Lower leg skin (tissue), 4 donors: Measurements from ENCODE around the gene PDRG1. TPM values are rescaled to one million over a fixed set of nuclear protein-coding genes. Genes with fewer than 3 reads are reported as not detected.
"Not testable (repeated sequence)": the region's sequence is repeated elsewhere in the genome, so short reads cannot be mapped to it uniquely, and the experiment has no call there.

ENCODE experiments used
- DNase-seq, 2 donors: peaks; one replicate each; pipeline ENCODE4 v3.0.0-alpha.2; 2019; ENCODE audit warnings: low spot score in 2 of 2
- H3K4me3 ChIP-seq: fragments of 200-600 bp; sonication (generic); 2 replicates; pipeline ENCODE4 v1.5.1; 2017; ENCODE audit warnings: mild to moderate bottlenecking, low read depth; ENCODE audit not compliant: poor library complexity, severe bottlenecking
- POLR2A ChIP-seq, 2 donors: fragments of 450-650 bp; IDR thresholded peaks; one replicate each; pipeline ENCODE4 v1.6.1; 2016 to 2017; ENCODE audit warnings: antibody characterized with exemption in 2 of 2, mild to moderate bottlenecking in 1 of 2, moderate library complexity in 1 of 2
- WGBS, 2 donors: methylation state at CpG; one replicate each; pipeline ENCODE4 v1.1.5; 2018; 5-methylcytosine and 5-hydroxymethylcytosine counted together
- intact Hi-C: fragments of 100-400 bp; cut with DNase I; formaldehyde crosslinking; loops from one replicate; pipeline ENCODE4 v1.15.0; 2023; ENCODE audit warnings: low total_unique reads
- total RNA-seq, 4 donors: library from RNA; depleted of rRNA; stranded (reverse); fragments of >200 nt; gene quantifications; one replicate each; pipeline ENCODE4 v1.1.0, GENCODE V29; 2016
- TF ChIP-seq, protein P1 (sequence below), 3 donors: fragments of 450-650 bp; IDR thresholded peaks; one replicate each; pipeline ENCODE4 v1.5.1; 2016; ENCODE audit warnings: antibody characterized with exemption in 3 of 3, mild to moderate bottlenecking in 3 of 3, moderate library complexity in 2 of 3

PDRG1 gene
- total RNA-seq, 4 donors from 2014 or later, result 10.9 to 18.0 (median 13.0) TPM

- TF ChIP-seq POLR2A (IDR thresholded peaks at IDR 0.05), result no peak
- TF ChIP-seq, protein P1, sequence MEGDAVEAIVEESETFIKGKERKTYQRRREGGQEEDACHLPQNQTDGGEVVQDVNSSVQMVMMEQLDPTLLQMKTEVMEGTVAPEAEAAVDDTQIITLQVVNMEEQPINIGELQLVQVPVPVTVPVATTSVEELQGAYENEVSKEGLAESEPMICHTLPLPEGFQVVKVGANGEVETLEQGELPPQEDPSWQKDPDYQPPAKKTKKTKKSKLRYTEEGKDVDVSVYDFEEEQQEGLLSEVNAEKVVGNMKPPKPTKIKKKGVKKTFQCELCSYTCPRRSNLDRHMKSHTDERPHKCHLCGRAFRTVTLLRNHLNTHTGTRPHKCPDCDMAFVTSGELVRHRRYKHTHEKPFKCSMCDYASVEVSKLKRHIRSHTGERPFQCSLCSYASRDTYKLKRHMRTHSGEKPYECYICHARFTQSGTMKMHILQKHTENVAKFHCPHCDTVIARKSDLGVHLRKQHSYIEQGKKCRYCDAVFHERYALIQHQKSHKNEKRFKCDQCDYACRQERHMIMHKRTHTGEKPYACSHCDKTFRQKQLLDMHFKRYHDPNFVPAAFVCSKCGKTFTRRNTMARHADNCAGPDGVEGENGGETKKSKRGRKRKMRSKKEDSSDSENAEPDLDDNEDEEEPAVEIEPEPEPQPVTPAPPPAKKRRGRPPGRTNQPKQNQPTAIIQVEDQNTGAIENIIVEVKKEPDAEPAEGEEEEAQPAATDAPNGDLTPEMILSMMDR (IDR thresholded peaks at IDR 0.05), result no peak
- DNase-seq, result no peak
- H3K4me3 ChIP-seq, result no peak overlapping the region
- WGBS, 2 donors, result 69 to 72% methylated on average over 8 of the region's 8 CpGs
- intact Hi-C loops, result no loop called here
Measured at GRCh38 chr20:31934968-31935764, 16.7 kb downstream of the PDRG1 start.

GRCh38 chr20:31934491-31934890 is 17.4 kb downstream of the PDRG1 start:
- intact Hi-C loops, result no loop called here

DNA sequence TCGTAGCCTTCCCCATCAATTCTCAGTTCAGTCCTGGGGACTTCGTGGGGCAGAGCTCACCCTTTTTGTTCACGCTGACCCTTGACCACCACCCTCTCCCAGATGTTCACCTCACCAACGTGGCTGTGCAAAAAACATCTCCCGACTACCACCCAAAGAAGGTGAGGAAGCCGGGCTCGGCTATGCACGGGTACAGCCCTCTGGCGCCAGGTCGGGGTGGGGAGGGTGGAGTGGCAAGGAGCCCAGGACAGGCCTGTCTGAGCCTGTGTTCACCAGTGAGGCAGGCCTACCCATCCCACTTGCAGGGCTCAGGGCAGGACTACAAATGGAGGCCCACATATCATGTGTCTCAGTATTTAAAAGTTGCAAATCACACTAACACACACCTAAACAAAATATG is 18.1 kb downstream of the PDRG1 start:
- TF ChIP-seq, protein P1 (IDR thresholded peaks at IDR 0.05), result no peak
- TF ChIP-seq POLR2A (IDR thresholded peaks at IDR 0.05), result no peak
- no peak overlapping the region for H3K4me3 ChIP-seq
- 50 to 66% methylated on average over 10 of the region's 10 CpGs for WGBS, 2 donors
- intact Hi-C loops, result no loop called here
- DNase-seq, result no peak

More at GRCh38 chr20:31934491-31934890, 17.4 kb downstream of the PDRG1 start:
- TF ChIP-seq, protein P1 (IDR thresholded peaks at IDR 0.05), result no peak
- TF ChIP-seq POLR2A (IDR thresholded peaks at IDR 0.05), result no peak
- DNase-seq, result no peak
- no peak overlapping the region for H3K4me3 ChIP-seq
- WGBS, 2 donors, result 87 to 90% methylated on average over 12 to 14 of the region's 14 CpGs

DNA sequence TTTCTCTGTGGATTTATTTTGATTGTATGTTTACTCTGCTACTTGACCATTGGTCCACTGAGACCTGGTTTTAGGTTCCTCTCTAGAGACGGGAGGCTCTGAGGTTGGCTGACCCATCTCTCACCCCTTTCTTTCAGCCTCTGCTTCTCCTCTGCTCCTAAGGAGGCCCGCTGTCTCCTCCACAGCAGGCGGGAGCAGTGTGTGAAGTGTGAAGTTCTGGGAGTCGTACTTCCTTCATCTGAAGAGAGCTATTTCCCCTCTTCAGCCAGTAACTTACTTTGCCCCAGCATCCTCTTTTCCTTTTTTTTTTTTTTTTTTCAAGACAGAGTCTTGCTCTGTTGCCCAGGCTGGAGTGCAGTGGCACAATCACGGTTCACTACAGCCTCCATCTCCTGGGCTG is 21.1 kb downstream of the PDRG1 start:
- DNase-seq, result no peak
- intact Hi-C loops, result no loop called here
- TF ChIP-seq POLR2A (IDR thresholded peaks at IDR 0.05), result no peak
- WGBS, 2 donors, result 57 to 58% methylated on average over 5 of the region's 5 CpGs
- no peak overlapping the region for H3K4me3 ChIP-seq

GRCh38 chr20:31929631-31930030 is 22.2 kb downstream of the PDRG1 start:
- intact Hi-C loops, H3K4me3 ChIP-seq, DNase-seq: not testable (repeated sequence)
- WGBS, 2 donors, result 84 to 88% methylated on average over 4 of the region's 4 CpGs

DNA sequence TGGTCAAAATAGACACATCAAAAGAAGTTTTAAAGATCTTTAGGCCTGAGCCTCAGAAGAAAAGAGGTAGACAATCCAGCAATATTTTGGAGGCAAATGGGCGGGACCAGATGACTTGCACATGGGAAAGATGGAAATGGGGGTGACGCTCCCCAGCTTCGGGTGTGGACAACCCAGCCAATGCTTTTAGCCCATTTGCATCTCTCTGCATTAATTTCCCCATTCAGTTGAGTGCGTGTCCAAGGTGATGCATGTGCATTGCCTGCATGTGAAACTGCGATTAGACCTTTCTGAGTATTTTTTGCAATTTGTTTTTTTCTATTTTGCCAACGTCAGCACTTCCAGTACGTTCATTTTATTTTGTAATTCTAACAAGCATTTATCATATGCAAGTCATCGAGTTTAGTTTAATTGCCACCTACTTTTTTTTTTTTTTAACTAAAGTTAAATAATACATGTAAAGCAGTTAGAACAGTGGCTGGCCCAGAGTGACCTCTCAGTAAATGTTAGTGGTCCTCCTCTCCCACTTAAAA is 24.2 kb downstream of the PDRG1 start:
- no peak overlapping the region for H3K4me3 ChIP-seq
- TF ChIP-seq POLR2A (IDR thresholded peaks at IDR 0.05), result no peak
- TF ChIP-seq, protein P1 (IDR thresholded peaks at IDR 0.05), result no peak
- WGBS, 2 donors, result 72 to 77% methylated on average over 8 of the region's 8 CpGs
- intact Hi-C loops, result no loop called here
- DNase-seq, result no peak
